OCI-LY7 (cell line): ENCODE results near the gene PILRA. TPM values are rescaled to one million over a fixed set of nuclear protein-coding genes. Genes with fewer than 3 reads are reported as not detected.

Experiments used
- BruUV-seq: library from RNA; stranded (reverse); fragments of 400-500 nt; replicated peaks from 2 replicates; lab custom pipeline; 2021; lab: Mats Ljungman, UMichigan
- CTCF ChIA-PET: fragments of 300-600 bp; sonication (Branson Sonifier 250); formaldehyde crosslinking; loops from one replicate; lab custom pipeline; 2022; ENCODE audit warnings: antibody characterized with exemption; ENCODE audit not compliant: unreplicated experiment; lab: Charles Lee
- POLR2A ChIA-PET: fragments of 300-600 bp; sonication (Branson Sonifier 250); formaldehyde crosslinking; loops from one replicate; lab custom pipeline; 2022; ENCODE audit warnings: antibody characterized with exemption; lab: Charles Lee
- DNase-seq: peaks from one replicate; pipeline ENCODE4 v3.0.0-alpha.2; 2015; ENCODE audit warnings: low spot score
- H2AFZ ChIP-seq: fragments of 200-600 bp; sonication (generic), shearing (Covaris generic); 2 replicates; pipeline ENCODE4 v1.6.1; 2014; ENCODE audit warnings: mild to moderate bottlenecking, antibody characterized with exemption, low read length, moderate library complexity
- H3K27ac ChIP-seq: fragments of 200-600 bp; sonication (generic); 2 replicates; pipeline ENCODE4 v1.5.1; 2014; ENCODE audit warnings: mixed run types, low read depth, mild to moderate bottlenecking, moderate library complexity, low read length, inconsistent platforms; ENCODE audit not compliant: poor library complexity, severe bottlenecking
- H3K36me3 ChIP-seq: fragments of 200-600 bp; sonication (generic); 2 replicates; pipeline ENCODE4 v1.6.1; 2014; ENCODE audit warnings: mild to moderate bottlenecking, antibody characterized with exemption, low read length, moderate library complexity, mixed read lengths; ENCODE audit not compliant: insufficient read depth
- H3K4me1 ChIP-seq: fragments of 200-600 bp; sonication (generic); 2 replicates; pipeline ENCODE4 v1.5.1; 2014; ENCODE audit warnings: mild to moderate bottlenecking, low read length; ENCODE audit not compliant: insufficient read depth, poor library complexity, severe bottlenecking
- H3K4me2 ChIP-seq: fragments of 200-600 bp; sonication (generic); 2 replicates; pipeline ENCODE4 v1.6.1; 2014; ENCODE audit warnings: mild to moderate bottlenecking, low read length
- H3K4me3 ChIP-seq: fragments of 200-600 bp; sonication (generic); 2 replicates; pipeline ENCODE4 v1.5.1; 2014; ENCODE audit warnings: mild to moderate bottlenecking, low read depth, low read length; ENCODE audit not compliant: poor library complexity, severe bottlenecking
- H3K79me2 ChIP-seq: fragments of 200-600 bp; sonication (generic); 2 replicates; pipeline ENCODE4 v1.6.1; 2016; ENCODE audit warnings: low read depth, mild to moderate bottlenecking, low read length, moderate library complexity, mixed read lengths; ENCODE audit not compliant: insufficient read depth
- H3K9me2 ChIP-seq: fragments of 200-600 bp; sonication (generic); 2 replicates; pipeline ENCODE4 v1.6.1; 2016; ENCODE audit warnings: mild to moderate bottlenecking, low read length, mixed read lengths; ENCODE audit not compliant: insufficient read depth
- H3K9me3 ChIP-seq: fragments of 200-600 bp; sonication (generic); 2 replicates; pipeline ENCODE4 v1.6.1; 2014; ENCODE audit warnings: mild to moderate bottlenecking, mixed run types, low read length, mixed read lengths
- H4K20me1 ChIP-seq: fragments of 200-600 bp; sonication (generic); 2 replicates; pipeline ENCODE4 v1.6.1; 2014; ENCODE audit warnings: mild to moderate bottlenecking, antibody characterized with exemption, low read length, moderate library complexity, mixed read lengths; ENCODE audit not compliant: insufficient read depth
- EZH2phosphoT487 ChIP-seq: fragments of 200-600 bp; sonication (generic); IDR thresholded peaks from 2 replicates; pipeline ENCODE4 v1.6.1; 2018; ENCODE audit warnings: low read depth, borderline replicate concordance, mild to moderate bottlenecking, mixed run types, antibody characterized with exemption, low read length, moderate library complexity, mixed read lengths
- intact Hi-C: fragments of 100-400 bp; cut with micrococcal nuclease; formaldehyde crosslinking; loops from one replicate; pipeline ENCODE4 v1.10.0; 2022; ENCODE audit not compliant: unreplicated experiment
- total RNA-seq, 2 experiments: library from RNA; depleted of rRNA in 1 of 2; stranded (reverse); fragments of >200 nt in 1 of 2; shearing (Covaris generic) in 1 of 2; gene quantifications; 2 replicates each; pipeline ENCODE4 v1.2.3, GENCODE V29; 2014 to 2022
- TF ChIP-seq, protein P1 (sequence below): fragments of 200-600 bp; sonication (generic); conservative IDR thresholded peaks from 2 replicates; pipeline ENCODE4 v1.5.1; 2014; ENCODE audit warnings: mild to moderate bottlenecking, antibody characterized with exemption, low read length, moderate library complexity, mixed read lengths

The PILRA gene
- total RNA-seq, 2 experiments from 2014 or later = 8.0 to 16.0 TPM

DNA sequence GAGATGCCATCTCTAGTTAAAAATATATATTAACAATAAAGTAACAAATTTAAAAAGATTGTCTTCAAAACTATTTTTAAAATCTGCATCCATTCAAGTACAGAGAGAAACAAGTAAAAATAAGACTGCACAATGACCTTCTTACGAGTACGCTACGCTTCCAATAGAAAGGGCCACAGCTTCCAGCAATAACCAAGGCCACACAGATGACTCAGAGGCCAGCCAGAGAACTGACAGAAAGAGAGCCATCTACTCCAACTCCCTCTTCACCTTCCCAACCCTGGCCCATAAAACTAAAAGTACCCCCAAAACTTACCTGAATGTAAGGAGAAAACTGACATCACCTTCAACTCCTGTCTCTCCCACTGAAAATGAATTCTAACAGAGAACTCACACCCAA lies 26.8 kb downstream of the PILRA start:
- H3K9me3 ChIP-seq = no peaks in the 10 kb centered on the region
- H3K4me2 ChIP-seq = no peak overlapping the region
- DNase-seq = no peak
- BruUV-seq = no TSS peak
- no peaks in the 10 kb centered on the region for H3K9me2 ChIP-seq
- H3K27ac ChIP-seq = no peak overlapping the region
- peaks cover 27% of the 10 kb centered on the region for H3K4me1 ChIP-seq
- H3K79me2 ChIP-seq = no peaks in the 10 kb centered on the region
- no peaks in the 10 kb centered on the region for H3K36me3 ChIP-seq
- no peaks in the 10 kb centered on the region for H4K20me1 ChIP-seq
- intact Hi-C loops = no loop called here
- H2AFZ ChIP-seq = no peak overlapping the region
- ChIA-PET CTCF (no interaction called here), POLR2A (no interaction called here)
- no peak for TF ChIP-seq EZH2phosphoT487
- TF ChIP-seq, protein P1, sequence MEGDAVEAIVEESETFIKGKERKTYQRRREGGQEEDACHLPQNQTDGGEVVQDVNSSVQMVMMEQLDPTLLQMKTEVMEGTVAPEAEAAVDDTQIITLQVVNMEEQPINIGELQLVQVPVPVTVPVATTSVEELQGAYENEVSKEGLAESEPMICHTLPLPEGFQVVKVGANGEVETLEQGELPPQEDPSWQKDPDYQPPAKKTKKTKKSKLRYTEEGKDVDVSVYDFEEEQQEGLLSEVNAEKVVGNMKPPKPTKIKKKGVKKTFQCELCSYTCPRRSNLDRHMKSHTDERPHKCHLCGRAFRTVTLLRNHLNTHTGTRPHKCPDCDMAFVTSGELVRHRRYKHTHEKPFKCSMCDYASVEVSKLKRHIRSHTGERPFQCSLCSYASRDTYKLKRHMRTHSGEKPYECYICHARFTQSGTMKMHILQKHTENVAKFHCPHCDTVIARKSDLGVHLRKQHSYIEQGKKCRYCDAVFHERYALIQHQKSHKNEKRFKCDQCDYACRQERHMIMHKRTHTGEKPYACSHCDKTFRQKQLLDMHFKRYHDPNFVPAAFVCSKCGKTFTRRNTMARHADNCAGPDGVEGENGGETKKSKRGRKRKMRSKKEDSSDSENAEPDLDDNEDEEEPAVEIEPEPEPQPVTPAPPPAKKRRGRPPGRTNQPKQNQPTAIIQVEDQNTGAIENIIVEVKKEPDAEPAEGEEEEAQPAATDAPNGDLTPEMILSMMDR = no peak
- H3K4me3 ChIP-seq = no peak overlapping the region

DNA sequence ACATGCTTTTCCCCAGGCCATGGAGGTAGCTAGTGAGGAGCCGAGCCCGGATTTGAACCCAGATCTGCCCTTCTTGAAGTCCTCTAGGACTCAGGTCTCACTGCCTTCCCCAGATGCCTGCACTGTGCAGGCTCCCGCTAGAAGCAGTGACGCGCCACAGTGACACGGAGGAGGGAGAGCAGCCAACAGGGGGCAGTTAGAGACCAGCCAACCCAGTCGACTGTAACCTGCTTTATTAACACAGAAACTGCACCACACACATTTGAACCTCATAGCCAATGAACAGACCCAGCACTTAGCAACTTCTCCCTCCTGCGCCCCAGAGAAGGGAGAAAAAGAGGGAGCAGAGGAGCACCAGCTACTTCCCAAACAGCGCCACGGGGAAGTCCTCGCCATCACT lies 27.4 kb downstream of the PILRA start:
- Histone ChIP-seq H3K9me3 (no peaks in the 10 kb centered on the region), H3K4me2 (no peak overlapping the region), H2AFZ (no peak overlapping the region), H3K4me1 (peaks cover 25% of the 10 kb centered on the region), H3K36me3 (no peaks in the 10 kb centered on the region), H3K79me2 (no peaks in the 10 kb centered on the region), H3K9me2 (no peaks in the 10 kb centered on the region), H3K27ac (no peak overlapping the region), H3K4me3 (no peak overlapping the region), H4K20me1 (no peaks in the 10 kb centered on the region)
- ChIA-PET CTCF (interaction anchor here (0.7 kb wide), 1 partner anchor 55 kb away, joined by 3 read pairs; no protein-coding TSS in a partner anchor), POLR2A (no interaction called here)
- intact Hi-C loops = no loop called here
- TF ChIP-seq, protein P1 = peak; percentile 73
- no peak for TF ChIP-seq EZH2phosphoT487
- no TSS peak for BruUV-seq
- peak; percentile 64 for DNase-seq

- no peak overlapping the region for H2AFZ ChIP-seq
- intact Hi-C loops = no loop called here
These were observed 28.5 kb downstream of the PILRA start for GRCh38 chr7:100401811-100402210.

More at GRCh38 chr7:100401811-100402210, 28.5 kb downstream of the PILRA start:
- no peaks in the 10 kb centered on the region for H4K20me1 ChIP-seq
- peaks cover 17% of the 10 kb centered on the region for H3K4me1 ChIP-seq
- H3K4me2 ChIP-seq = no peak overlapping the region
- no peaks in the 10 kb centered on the region for H3K9me2 ChIP-seq
- TF ChIP-seq EZH2phosphoT487 = no peak
- TF ChIP-seq, protein P1 = no peak
- no peak for DNase-seq
- POLR2A ChIA-PET = interaction anchor here (1.2 kb wide), 1 partner anchor 14 kb away, joined by 4 read pairs; no protein-coding TSS in a partner anchor
- H3K36me3 ChIP-seq = no peaks in the 10 kb centered on the region
- CTCF ChIA-PET = interaction anchor here (0.7 kb wide), 1 partner anchor 269 kb away, joined by 4 read pairs; no protein-coding TSS in a partner anchor
- H3K4me3 ChIP-seq = no peak overlapping the region
- H3K9me3 ChIP-seq = no peaks in the 10 kb centered on the region
- H3K27ac ChIP-seq = no peak overlapping the region
- BruUV-seq = no TSS peak
- H3K79me2 ChIP-seq = no peaks in the 10 kb centered on the region
